GM19438 (cell line): ENCODE results near the gene FKBP1A.

Experiments
- ATAC-seq: cut with Tn5 transposase; IDR thresholded peaks from one replicate; pipeline ENCODE4 v1.9.1; 2021; ENCODE audit warnings: low read depth; ENCODE audit not compliant: unreplicated experiment

Gene FKBP1A

DNA sequence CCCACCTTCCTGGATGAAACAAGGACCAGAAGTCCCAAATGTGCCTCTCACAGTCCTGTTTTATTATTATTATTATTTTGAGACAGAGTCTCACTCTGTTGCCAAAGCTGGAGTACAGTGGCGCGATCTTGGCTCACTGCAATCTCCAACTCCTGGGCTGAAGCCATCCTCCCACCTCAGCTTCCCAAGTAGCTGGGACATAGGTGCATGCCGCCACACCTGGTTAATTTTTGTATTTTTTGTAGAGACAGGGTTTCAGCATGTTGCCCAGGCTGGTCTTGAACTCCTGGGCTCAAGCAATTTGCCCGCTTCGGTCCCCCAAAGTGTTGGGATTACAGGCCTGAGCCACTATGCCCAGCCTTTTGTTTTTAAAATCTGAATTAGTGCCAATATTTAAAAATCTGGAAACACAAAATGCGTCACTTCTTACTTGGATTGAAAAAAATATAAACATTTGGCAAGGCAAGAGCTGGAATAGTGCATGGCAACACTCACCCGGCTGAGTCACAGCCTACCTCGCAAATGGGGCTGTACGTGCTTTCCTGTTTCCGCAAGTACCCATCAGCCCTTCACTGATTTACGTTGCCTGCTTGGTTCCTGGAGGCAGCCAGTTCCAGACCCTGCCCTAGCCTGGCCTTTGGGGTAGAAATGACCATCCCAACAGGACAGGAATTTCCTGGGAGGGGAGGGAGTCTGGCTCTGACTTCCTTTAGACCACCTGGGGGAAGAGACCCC, 70.2 kb downstream of the FKBP1A start:
- ATAC-seq, result no peak

DNA sequence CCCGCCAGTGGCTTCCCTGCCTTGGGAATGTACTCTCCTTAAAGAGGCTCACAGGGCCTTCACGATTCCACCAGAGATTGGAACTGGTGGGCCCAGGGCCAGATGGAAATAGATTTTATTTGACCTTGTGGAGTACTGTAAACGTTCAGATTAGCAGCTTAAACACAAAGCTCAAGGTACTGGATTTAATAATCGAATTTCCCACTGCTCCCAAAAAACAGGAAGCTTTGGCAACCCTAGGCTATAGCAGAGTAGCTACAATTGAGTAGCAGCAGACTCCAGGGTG, 71.3 kb downstream of the FKBP1A start:
- no peak for ATAC-seq

- ATAC-seq, result no peak
Observed at GRCh38 chr20:1320902-1321653, 71.8 kb downstream of the FKBP1A start.

- ATAC-seq, result no peak
Observed at GRCh38 chr20:1320016-1320415, 72.8 kb downstream of the FKBP1A start.

DNA sequence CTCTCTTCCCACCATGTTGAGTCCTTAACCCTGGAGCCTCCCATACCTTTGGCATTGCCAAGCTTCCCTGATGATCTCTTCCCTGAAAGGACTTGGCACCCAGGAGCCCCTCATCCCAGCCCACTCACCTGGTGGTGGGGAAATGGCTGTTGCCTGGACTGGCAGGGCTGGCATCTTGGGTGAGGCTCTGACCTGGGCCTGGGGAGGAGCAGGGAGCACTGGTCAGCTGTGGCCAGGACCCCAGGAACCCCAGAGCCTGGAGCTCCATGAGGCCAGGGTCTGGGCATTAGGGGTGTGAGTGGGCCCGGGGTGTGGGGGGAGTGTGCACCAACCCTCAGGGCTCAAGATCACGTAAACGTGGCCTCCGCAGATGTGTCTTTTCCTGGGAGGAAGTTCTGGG, 73.4 kb downstream of the FKBP1A start:
- ATAC-seq, result no peak

DNA sequence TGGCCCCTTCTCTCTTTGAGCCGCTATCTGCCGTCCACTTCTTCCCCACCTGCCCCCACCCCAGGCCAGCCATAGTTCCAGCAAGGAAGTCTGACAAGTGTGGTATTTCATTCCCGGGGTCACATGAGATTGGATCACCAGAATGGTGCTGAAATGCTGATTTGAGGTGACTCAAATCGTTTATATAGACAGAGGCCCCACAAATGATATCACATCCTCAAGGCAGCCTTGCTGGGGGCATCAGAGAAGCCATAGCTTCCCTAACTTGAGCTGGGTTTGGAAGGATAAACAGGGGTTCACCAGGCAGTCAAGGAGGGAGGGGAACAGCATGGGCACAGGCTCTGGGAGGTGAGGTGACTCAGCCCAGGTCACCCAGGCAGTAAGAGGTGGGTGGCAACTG, 73.8 kb downstream of the FKBP1A start:
- ATAC-seq, result no peak
